Stimulated activated CD4-positive, alpha-beta T cell treated with anti-CD3 and anti-CD28 coated beads, Interleukin-12 subunit alpha, Interleukin-12 subunit beta, amount 100 ng/mL, for 24 hours (primary cell): ENCODE results near the gene COL5A1.

Experiments used
- DNase-seq, 2 experiments: peaks; one replicate each; pipeline ENCODE4 v3.0.0-alpha.2; 2020; ENCODE audit warnings: low read depth in 2 of 2

The COL5A1 gene

DNA sequence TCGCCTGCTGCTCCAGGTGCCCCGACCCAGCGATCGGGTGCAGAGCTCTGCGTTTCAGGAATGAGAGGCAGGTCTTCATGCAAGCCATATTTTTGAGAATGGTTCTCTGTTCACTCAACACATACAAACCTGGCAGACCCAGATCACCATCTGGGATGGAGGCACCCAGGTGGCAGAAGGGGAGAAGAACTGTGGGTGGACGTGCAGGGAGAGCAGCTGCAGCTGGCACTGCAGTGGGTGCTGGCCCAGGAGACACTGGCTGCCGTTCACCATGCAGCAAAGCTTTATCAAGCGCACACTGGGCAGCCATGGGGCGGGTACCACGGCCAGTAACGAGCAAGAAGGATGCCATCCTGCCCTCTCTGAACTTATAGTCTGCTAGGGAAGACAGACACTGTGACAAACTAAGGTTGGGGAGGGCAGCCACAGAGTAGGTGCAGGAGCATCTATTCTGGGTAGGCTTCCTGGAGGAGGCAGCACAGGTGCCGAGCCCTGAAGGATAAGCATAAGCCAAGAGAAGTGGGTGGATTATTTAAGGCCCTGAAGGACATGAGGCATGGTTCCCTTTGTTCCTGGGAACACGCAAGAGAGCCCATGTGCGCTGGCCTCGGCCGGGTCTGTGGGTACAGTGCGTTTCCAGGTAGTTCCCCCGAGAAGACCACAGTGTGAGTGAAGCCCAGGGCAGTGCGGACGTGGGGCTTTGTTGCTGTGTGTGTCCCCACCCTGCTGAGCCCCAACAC, 192.8 kb downstream of the COL5A1 start:
- DNase-seq, result no peak

DNA sequence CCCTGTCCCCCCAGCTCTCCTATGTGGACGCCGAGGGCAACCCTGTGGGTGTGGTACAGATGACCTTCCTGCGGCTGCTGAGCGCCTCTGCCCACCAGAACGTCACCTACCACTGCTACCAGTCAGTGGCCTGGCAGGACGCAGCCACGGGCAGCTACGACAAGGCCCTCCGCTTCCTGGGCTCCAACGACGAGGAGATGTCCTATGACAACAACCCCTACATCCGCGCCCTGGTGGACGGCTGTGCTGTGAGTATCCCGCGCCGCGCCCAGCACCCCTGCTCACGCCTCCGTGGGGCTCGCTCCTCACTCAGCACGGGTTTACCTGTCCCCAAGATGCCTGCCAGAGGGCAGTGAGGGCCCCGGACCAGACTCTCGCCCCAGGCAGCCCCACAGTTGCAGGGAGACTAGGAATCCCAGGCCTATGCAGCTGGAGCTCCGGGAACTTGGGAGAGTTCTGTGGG, 193.4 kb downstream of the COL5A1 start:
- DNase-seq, result no peak

DNA sequence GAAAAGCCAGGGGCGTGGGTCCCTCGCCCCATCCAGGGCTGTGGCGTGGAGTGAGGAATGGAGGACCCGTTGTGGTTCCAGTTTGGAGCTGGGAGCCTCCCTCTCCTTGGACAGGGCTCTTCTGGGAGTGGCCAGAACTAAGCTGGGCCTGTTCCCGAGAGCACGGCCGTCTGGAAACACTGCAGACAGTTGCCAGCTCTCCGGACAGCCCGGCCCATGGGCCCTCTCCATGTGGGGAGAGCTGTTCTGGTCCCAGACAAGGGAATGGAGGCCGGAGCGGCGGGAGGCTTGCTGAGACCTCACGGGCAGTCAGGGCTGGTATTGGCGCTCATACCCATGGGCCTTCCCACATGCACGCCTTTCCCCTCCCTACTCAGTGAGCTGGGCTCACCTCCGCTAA, 193.8 kb downstream of the COL5A1 start:
- no peak for DNase-seq

DNA sequence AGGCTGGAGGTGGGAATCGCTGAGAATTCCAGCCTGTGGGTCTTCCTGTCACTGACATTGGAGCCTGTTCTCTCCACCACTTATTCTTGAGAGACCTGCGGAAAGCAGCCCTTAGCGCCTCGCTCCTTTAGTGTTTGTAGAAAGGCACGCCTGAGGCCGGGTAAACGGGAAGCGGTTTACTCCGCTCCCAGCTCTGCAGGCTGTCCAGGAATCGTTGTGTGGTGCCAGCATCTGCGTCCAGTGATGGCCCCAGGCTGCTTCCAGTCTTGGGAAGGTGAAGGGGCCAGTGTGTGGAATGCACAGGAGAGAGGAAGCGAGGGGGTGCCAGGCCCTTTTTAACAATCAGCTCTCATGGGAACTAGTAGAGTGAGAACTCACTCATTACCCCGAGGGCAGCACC, 194.4 kb downstream of the COL5A1 start:
- DNase-seq, result no peak

DNA sequence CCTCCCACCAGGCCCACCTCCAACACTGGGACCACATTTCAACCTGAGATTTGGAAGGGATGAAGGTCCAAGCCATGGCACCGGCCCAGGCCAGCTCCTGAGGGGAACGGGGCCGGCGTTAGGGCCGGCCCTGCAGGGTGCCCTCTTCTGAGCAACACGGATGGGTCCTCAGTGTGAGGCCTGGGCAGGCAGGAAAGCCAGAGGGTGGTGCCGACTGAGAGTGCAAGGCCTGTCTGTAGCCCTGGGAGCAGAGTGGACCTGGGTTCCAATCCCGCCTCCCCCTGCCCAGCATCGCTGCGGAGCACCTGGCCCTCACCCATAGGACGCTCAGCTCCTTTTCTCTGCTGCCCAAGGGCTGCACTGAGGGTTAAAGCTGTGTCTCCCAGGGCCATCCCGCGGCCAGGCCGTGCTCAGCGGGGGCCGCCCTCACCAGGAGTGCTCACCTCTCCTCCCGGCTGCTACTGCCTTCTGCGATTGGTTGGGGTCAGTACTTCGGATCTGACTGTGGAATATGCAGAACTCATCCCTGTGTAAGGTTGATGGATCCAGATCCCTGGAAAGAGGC, 194.9 kb downstream of the COL5A1 start:
- no peak for DNase-seq

DNA sequence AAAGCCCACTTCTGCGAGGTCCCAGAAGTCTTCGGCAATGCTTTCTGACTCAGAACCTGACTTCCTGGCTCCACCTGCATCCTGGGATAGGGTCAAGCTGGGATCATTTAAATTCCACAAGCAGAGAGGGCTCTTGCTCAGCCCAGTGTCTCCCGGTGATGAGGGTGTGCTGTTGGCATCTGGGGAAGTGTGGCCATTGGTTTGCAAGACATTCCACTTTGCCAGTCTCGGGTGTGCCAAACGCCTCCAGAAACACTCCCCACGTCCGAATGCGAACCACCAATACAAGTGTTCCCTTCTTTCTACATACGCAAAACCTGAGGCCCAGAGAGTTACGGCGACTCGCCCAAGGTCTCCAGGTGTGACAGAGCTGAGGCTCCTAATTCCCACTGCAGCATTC, 195.9 kb downstream of the COL5A1 start:
- no peak for DNase-seq

DNA sequence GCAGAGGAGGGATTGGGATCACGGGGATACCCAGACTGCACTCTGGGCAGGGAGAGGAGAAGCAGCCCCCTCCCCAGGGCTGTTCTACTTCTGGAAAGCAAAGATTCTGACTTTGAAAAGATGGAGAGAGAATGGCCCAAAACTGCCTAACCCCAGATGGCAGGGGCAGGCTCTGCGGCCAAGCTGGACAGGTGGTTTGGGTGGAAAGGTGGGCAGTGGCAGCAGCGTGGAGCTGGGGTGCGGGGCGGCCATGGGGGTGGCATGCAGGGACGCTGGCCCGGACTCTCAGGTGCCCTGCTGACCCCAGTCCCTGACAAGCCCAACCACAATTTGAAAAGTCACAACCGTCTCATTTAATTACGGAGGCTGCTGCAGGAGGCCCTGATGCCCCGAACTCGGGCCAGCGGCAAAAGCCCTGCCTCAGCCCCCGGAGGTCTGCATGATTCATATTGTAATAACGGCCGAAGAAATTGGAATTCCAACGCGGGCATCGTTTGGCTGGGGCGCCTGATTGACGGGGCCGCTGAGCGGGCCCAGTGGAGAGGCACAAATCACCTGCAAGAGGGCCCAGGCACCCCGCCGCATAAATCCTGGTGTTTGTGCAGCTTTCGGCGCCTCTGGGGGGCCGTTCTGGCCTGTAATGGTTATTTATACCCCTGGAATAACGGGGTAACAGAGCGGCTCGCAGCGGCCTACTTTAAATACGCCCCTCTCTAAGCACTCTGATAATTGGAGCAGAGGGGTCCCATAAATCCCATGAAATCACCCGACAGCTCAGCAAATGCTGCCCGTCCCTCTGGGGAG, 197.2 kb downstream of the COL5A1 start:
- DNase-seq, result no peak

DNA sequence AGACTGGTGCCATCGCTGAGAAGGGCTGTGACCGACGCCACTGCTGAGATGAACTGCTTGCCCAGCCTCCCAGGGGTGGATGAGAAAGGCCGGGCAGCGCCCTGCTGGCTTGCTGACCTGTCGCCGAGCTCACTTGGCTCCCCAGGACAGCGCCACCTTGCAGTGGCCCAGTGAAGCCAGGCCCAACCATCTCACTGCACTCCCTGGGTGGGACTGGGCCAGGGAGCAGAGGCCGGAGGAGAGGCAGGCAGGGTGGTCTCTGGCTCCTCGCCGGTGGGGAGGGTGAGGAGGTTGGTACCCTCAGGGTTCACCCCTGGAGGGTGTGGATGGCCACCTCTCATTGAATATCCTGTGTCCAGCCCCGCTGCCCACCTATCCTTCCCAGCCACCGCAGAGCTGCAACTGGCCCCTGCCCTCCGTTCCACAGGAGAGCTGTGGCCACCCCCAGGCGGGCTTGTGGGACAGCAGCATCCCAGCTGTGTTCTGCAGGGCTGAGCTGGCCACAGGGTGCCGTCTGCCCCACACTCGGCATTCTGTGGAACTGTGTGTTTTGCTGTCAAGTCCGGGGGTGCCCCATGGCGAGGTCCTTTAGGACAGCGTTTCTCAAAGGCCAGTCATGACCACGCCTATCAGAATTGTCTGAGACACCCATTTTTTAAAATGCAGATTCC, 198.0 kb downstream of the COL5A1 start:
- DNase-seq, result no peak

DNA sequence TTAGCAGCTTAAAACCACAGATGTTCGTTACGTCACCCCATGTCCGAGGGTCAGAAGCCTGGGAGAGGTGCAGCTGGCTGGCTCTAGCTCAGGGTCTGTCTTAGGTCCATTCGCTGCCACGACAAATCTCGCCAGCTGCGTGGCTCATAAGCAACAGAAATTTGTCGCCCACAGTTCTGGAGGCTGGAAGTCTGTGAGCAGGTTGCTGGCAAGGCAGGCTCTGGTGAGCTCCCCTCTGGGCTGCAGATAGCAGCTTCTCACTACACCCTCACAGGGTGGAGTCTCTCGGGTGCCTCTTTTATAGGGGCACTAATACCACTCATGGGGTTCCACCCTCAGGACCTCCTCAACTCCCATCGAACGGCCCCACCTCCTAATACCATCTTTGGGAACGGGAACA, 198.9 kb downstream of the COL5A1 start:
- DNase-seq, result no peak

DNA sequence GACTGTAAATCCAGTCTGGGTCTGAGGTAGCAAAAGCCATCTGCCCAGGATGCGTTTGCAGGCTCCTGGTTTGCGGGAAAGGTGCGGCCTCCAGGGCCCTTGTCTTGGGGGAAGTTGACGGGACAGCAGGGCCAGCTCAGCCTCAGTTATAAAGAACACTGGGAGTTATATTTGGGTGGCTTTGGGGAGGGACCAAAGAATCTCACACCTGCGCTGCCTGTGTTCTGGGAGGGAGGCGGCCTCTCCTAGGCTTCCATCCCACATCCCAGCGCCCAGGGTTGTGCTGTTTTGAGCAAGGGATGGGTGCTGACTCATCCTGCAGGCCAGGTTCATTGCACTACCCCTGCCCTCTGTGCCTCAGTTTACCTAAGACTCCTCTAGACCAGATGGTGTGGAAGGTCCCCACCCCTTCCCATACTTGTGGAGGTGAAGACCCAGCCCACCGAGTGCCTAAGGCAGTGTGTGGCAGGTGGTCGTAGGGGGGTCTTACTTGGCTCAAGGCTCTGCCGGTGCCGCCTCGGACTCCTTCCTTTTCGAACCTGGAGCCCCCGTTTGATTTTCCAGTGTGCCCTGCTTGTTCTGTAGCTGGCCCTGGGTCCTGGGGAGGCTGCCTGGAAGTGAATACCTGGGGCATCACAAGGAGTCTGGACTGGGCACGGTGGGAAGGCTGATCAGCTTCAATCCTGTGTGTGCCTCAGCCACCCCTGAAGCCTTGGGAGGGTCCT, 199.7 kb downstream of the COL5A1 start:
- DNase-seq, result no peak

DNA sequence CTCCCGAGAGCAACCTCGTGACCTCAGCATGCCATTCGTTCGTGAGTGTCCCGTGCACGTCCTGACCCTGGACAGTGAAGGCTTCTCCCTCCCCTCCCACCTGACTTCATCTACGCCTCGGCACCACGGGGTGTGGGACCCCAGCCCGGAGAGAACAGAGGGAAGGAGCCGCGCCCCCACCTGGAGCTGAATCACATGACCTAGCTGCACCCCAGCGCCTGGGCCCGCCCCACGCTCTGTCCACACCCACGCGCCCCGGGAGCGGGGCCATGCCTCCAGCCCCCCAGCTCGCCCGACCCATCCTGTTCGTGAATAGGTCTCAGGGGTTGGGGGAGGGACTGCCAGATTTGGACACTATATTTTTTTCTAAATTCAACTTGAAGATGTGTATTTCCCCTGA, 200.7 kb downstream of the COL5A1 start:
- no peak for DNase-seq

DNA sequence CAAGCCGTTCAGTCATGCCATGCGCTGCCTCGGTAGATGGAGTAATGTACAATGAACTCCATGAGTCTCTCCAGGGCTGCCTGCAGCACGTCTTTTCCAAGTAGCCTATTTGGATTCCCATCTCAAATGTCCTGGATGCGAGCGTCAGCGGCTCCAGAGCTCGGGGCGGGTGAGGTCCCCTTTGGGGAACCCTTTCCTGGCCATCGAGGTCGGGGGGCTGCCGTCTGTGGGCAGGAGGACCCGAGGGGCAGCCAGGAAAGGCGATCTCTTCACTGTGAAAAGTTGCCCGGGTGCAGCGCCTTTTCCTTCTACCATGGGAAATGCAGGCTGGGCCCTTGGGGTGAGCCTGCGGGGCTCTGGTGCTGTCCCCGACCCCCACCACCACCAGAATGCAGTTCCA, 202.1 kb downstream of the COL5A1 start:
- no peak for DNase-seq

DNA sequence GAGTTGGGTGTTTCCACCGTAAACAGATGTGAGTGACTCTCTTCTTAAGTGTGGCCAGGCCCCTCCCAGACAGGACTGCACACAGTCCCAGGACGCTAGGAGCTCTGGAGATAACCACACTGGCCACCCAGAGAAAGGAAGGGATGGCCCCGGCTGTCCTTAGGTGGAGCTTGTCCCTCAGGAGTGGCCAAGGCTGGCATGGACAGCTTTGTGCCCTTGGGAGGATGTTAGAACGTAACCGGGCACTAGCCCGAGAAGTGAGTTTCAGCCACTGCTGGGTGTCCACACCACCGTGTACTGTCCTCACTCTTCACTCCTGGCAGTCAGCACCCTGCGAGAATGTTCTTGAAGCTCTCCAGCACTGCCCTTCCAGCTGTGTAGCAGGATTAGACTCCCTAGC, 203.2 kb downstream of the COL5A1 start:
- no peak for DNase-seq

DNA sequence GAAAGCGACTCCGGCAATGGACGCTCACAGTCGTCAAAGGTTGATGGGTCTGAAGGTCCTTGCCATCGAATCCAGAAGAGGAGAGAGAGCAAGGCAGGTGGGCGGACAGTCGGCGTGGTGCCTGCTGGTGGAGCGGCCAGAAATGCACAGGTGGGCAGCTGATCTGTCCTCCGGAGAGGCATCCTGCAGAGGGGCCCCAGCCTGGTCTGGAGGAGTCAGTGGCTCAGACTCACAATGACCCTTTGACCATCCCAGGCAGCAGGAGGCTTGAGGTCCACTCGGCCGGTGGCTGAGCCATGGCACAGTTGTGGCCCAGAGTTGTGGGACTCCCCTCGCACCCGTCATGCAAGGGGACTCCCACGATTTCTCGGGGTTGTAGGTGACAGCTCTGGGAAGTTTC, 204.6 kb downstream of the COL5A1 start:
- no peak for DNase-seq

DNA sequence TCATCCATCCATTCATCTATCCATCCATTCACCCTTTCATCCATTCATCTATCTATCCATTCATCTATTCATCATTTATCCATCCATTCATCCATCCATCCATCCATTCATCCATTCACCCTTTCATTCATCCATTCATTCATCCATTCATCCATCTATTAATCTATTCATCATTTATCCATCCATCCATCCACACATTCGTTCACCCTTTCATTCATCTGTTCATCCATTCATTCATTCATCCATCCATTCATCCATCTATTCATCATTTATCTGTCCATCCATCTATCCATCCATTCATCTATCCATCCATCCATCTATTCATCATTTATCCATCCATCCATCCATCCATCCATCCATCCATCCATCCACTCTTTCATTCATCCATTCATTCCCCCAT, 205.1 kb downstream of the COL5A1 start:
- DNase-seq, result no peak

DNA sequence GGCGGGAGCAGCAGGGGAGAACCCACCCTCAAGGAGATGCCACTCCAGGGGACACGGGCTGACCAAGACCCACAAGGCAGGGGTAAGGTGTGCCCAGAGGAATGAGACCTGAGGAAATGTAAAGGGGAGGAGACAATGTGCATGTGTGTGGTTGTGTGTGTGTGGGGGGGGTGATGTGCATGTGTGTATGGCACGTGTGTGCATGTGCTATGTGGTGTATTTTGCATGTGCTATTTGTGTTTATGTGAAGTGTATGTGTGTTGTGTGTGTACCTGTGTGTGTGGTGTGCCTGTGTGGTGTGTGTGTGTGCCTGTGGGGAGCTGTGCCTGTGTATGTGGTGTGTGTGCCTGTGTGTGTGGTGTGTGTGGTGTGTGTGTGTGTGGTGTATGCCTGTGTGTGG, 205.5 kb downstream of the COL5A1 start:
- no peak for DNase-seq

DNA sequence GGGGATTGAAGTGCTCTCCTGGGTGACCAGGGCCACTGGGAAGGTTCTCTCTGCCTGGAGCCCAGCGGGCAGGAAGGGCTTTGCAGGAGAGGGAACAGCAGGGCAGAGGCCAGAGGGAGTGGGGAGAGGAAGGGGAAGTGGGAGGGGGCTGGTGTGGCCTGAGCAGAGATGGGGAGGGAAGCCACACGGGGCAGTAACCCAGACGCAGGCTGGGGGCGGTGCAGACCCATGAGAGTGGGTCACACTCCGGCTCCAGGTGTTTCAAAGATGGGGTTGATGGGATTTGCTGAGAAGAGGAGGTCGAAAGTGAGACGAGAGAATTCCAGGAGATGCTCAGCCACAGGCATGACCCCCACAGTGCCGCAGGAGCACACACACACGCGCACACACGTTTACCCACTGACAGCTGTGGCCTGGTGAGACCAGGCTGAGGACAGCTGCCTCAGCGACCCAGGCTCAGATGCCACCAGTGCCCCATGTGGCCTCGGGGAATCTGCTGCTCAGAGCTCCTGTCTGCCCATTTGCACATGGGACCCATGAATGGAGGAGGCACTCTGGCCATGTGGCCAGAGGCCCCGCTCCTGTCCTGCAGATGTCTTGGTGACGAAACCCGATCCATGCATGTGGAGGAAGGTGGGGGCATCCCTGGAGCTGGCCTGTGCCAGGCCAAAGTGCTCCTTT, 206.3 kb downstream of the COL5A1 start:
- no peak for DNase-seq

DNA sequence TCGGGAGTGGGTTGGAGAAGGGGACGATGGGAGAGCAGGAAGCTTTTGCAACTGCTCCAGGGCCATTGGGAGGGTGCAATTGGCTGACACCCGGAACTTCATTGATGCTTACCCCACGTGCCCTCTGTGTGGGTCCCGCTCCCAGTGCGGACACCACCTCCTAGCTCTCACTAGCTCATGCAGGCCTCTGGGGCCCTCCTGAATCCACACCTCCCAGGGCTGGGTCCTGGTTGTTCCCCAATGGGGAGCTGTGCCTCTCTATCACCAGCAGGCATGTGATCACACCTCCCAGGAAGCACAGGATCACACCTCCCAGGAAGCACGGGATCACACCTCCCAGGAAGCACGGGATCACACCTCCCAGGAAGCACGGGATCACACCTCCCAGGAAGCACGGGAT, 206.9 kb downstream of the COL5A1 start:
- DNase-seq, result no peak

DNA sequence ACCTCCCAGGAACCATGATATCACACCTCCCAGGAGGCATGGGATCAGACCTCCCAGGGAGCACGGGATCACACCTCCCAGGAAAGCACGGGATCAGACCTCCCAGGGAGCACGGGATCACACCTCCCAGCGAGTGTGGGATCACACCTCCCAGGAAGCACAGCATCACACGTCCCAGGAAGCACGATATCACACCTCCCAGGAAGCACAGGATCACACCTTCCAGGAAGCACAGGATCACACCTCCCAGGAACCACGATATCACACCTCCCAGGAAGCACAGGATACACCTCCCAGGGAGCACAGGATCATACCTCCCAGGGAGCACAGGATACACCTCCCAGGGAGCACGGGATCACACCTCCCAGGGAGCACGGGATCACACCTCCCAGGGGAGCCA, 209.0 kb downstream of the COL5A1 start:
- no peak for DNase-seq

DNA sequence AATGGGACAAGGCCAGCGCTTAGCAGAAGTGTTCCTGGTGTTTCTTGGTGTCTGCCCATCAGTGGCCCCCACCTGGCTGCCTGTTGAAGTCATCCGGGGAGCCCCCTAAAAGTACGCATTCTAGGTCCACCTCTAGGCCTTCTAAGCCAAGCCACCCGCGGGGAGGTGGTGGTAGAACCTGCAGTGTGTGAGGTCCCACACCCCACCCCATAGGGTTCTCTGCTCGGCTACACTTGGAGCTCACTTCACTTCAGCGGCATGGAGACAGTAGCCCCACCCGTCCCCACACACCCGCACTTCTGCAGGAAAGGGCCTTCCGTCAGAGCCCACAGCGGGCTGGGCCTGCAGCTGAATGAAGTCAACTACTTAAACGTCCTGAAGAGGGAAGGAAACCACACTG, 209.4 kb downstream of the COL5A1 start:
- DNase-seq, result no peak
